Neuronal stem cell (in vitro differentiated cells): ENCODE measurements around the gene HOXA13.
A peak's percentile ranks its signal among the peaks of the same experiment; 100 is the strongest.

Experiments
- DNase-seq: peaks from one replicate; pipeline ENCODE4 v3.0.0-alpha.2; 2013; ENCODE audit warnings: low spot score
- H2AFZ ChIP-seq: one replicate; pipeline ENCODE4 v1.6.1; 2013; ENCODE audit warnings: mild to moderate bottlenecking, low read length, inconsistent platforms
- H2AK5ac ChIP-seq: 2 replicates; pipeline ENCODE4 v1.6.1; 2013; ENCODE audit warnings: low read depth, mild to moderate bottlenecking, inconsistent platforms, low read length, moderate library complexity, mixed read lengths
- H2BK120ac ChIP-seq: 2 replicates; pipeline ENCODE4 v1.6.1; 2013; ENCODE audit warnings: low read depth, mild to moderate bottlenecking, inconsistent platforms, low read length, moderate library complexity, mixed read lengths
- H2BK12ac ChIP-seq: one replicate; pipeline ENCODE4 v1.6.1; 2013; ENCODE audit warnings: low read length, inconsistent platforms
- H2BK15ac ChIP-seq: 2 replicates; pipeline ENCODE4 v1.6.1; 2013; ENCODE audit warnings: mild to moderate bottlenecking, low read length, inconsistent platforms, mixed read lengths
- H2BK5ac ChIP-seq: one replicate; pipeline ENCODE4 v1.6.1; 2013; ENCODE audit warnings: inconsistent platforms, mild to moderate bottlenecking, low read length, moderate library complexity
- H3K14ac ChIP-seq: one replicate; pipeline ENCODE4 v1.6.1; 2013; ENCODE audit warnings: low read length, inconsistent platforms
- H3K18ac ChIP-seq: 2 replicates; pipeline ENCODE4 v1.6.1; 2013; ENCODE audit warnings: low read length, inconsistent platforms
- H3K23ac ChIP-seq: 2 replicates; pipeline ENCODE4 v1.6.1; 2013; ENCODE audit warnings: low read depth, mild to moderate bottlenecking, mixed read lengths, low read length, inconsistent platforms; ENCODE audit not compliant: poor library complexity
- H3K27ac ChIP-seq: replicated peaks from 3 replicates; pipeline ENCODE4 v1.5.1; 2013; ENCODE audit warnings: low read length, inconsistent platforms
- H3K27me3 ChIP-seq, 3 experiments: 2 replicates each; pipeline ENCODE4 v1.6.1; 2013; ENCODE audit warnings: low read length in 3 of 3, mild to moderate bottlenecking in 2 of 3, inconsistent platforms in 1 of 3, low read depth in 1 of 3, mixed read lengths in 1 of 3, moderate library complexity in 1 of 3; ENCODE audit not compliant: control insufficient read depth in 3 of 3, insufficient read depth in 3 of 3
- H3K36me3 ChIP-seq, 2 donors: replicated peaks in 1 of 2; 2 replicates each; pipeline ENCODE4 v1.6.1; 2013; ENCODE audit warnings: low read length in 2 of 2; ENCODE audit not compliant: control insufficient read depth in 2 of 2, insufficient read depth in 2 of 2
- H3K4ac ChIP-seq: 2 replicates; pipeline ENCODE4 v1.6.1; 2013; ENCODE audit warnings: inconsistent platforms, mild to moderate bottlenecking, low read length, moderate library complexity
- H3K4me1 ChIP-seq, 2 donors: 1 replicate in 1 of 2; 2 replicates in 1 of 2; pipeline ENCODE4 v1.6.1; 2013; ENCODE audit warnings: low read length in 2 of 2, low read depth in 1 of 2; ENCODE audit not compliant: control insufficient read depth in 2 of 2, insufficient read depth in 1 of 2
- H3K4me2 ChIP-seq: one replicate; pipeline ENCODE4 v1.6.1; 2013; ENCODE audit warnings: mild to moderate bottlenecking, low read length, inconsistent platforms; ENCODE audit not compliant: insufficient read depth, poor library complexity, severe bottlenecking
- H3K4me3 ChIP-seq, 2 donors: 2 replicates each; pipeline ENCODE4 v1.5.1; 2013; ENCODE audit warnings: low read length in 2 of 2, mild to moderate bottlenecking in 2 of 2, inconsistent platforms in 1 of 2, moderate library complexity in 1 of 2
- H3K79me1 ChIP-seq: one replicate; pipeline ENCODE4 v1.6.1; 2013; ENCODE audit warnings: low read depth, mild to moderate bottlenecking, inconsistent platforms, low read length, moderate library complexity
- H3K9ac ChIP-seq: one replicate; pipeline ENCODE4 v1.6.1; 2013; ENCODE audit warnings: mild to moderate bottlenecking, low read depth, low read length, inconsistent platforms; ENCODE audit not compliant: poor library complexity
- H3K9me3 ChIP-seq, 2 donors: replicated peaks in 1 of 2; 2 replicates each; pipeline versions ENCODE3 to v1.6.1; 2013; ENCODE audit warnings: low read length in 2 of 2, mild to moderate bottlenecking in 2 of 2, inconsistent platforms in 1 of 2, low read depth in 1 of 2, mixed read lengths in 1 of 2, moderate library complexity in 1 of 2; ENCODE audit not compliant: control insufficient read depth in 2 of 2, insufficient read depth in 1 of 2
- H4K8ac ChIP-seq: one replicate; pipeline ENCODE4 v1.6.1; 2013; ENCODE audit warnings: low read depth, mild to moderate bottlenecking, inconsistent platforms, low read length, moderate library complexity
- H4K91ac ChIP-seq: one replicate; pipeline ENCODE4 v1.6.1; 2013; ENCODE audit warnings: low read length, low read depth, mild to moderate bottlenecking, inconsistent platforms; ENCODE audit not compliant: poor library complexity
- WGBS, 2 donors: extraction: QIAGEN DNeasy Blood & Tissue Kit; methylation state at CpG; one replicate each; pipeline ENCODE4 v1.1.7; 2013; ENCODE audit warnings: missing lambda C conversion rate in 2 of 2, mixed read lengths in 1 of 2; ENCODE audit not compliant: insufficient read length in 2 of 2, insufficient replicate concordance in 1 of 2; ENCODE audit errors: extremely low coverage in 2 of 2; 5-methylcytosine and 5-hydroxymethylcytosine counted together

Gene HOXA13

DNA sequence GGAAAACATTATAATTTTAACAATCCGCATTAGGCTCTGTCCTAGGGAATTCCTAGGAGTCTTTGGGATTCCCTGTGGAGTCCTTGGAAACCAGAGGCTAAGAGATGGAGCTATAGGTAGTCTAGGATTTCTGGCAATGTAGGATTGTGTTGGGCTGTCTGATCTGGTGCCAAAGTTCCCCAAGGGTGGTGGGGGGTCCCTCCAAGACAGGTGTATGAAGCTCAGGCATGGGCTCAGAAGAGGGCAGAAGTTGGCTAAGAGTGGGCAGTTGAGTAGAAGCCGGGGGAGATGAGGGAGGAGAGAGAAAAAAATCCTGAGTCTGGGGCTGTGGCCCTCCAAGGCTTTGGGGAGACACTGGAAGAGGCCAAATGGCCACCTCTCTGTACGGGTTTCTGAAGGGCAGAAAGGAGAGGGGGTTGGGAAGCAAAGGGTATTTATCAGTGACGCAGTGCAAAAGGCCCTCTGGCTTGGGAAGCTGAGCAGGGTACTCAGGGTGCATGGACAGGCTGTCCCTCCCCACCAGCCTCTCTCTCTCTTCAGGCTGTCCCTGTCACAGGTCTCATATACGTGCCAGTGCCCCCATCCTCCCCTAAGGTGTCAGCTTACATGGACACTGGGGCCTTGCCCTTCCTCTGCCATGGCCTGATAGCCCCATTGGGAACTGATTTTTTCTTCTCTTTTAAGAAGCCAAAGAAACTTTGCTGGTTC is 53.2 kb downstream of the HOXA13 start:
- H3K9ac ChIP-seq: no peak overlapping the region
- no peak overlapping the region for H2AK5ac ChIP-seq
- no peak overlapping the region for H4K8ac ChIP-seq
- no peak overlapping the region for H3K23ac ChIP-seq
- H3K18ac ChIP-seq: no peak overlapping the region
- H3K79me1 ChIP-seq: no peaks in the 10 kb centered on the region
- no peak overlapping the region for H4K91ac ChIP-seq
- peaks cover 72 to 99% (median 99%) of the 10 kb centered on the region in 3 experiments for H3K27me3 ChIP-seq
- peaks cover 3 to 26% of the 10 kb centered on the region in 2 donors for H3K9me3 ChIP-seq
- no peak overlapping the region for H2BK5ac ChIP-seq
- H3K27ac ChIP-seq: no peak overlapping the region
- peak overlapping the region; percentile 31 for H3K14ac ChIP-seq
- H3K4me2 ChIP-seq: no peak overlapping the region
- no CpG with 5 or more reads among the region's 5 CpGs for WGBS, 2 donors
- H2BK120ac ChIP-seq: no peak overlapping the region
- DNase-seq: no peak
- H2AFZ ChIP-seq: no peak overlapping the region
- H2BK15ac ChIP-seq: no peak overlapping the region
- no peak overlapping the region for H3K4ac ChIP-seq
- no peak overlapping the region for H3K4me3 ChIP-seq
- H3K36me3 ChIP-seq: no peaks in the 10 kb centered on the region
- H3K4me1 ChIP-seq: no peaks in the 10 kb centered on the region
- no peak overlapping the region for H2BK12ac ChIP-seq

GRCh38 chr7:27145914-27146412 is 53.9 kb downstream of the HOXA13 start:
- H2BK15ac ChIP-seq: no peak overlapping the region

DNA sequence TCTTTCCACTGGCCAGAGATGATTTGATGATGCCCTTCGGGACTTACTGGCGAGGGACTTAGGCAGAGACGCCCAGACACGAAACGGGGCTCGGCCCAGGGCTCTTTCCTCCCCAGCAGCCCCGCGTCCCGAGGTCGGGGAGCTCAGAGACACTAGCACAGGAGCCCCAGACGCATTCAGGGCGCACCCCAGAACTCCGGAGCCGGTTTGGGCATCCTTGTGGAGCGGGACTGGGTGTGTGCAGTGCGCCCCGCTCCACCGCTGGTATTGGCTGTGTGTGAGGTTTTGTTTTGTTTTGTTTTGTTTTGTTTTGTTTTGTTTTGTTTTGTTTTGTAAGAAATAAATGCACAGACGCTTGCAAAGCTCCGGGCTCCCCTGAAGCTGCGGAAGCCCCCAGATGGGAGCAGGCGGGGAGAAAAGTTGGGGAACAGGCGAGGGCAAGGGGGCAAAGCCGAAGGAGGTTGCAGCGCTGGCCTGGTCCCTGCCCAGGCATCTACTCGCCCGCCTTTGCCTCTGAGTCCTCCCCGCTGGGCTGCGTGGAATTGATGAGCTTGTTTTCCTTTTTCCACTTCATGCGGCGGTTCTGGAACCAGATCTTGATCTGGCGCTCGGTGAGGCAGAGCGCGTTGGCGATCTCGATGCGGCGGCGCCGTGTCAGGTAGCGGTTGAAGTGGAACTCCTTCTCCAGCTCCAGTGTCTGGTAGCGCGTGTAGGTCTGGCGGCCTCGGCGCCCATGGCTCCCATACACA is 54.6 kb downstream of the HOXA13 start:
- Histone ChIP-seq H4K91ac (no peak overlapping the region), H2BK120ac (no peak overlapping the region), H2AFZ (peak overlapping the region; percentile 29), H3K14ac (no peak overlapping the region), H3K27me3 (peaks cover 64 to 99% (median 99%) of the 10 kb centered on the region in 3 experiments), H3K4ac (no peak overlapping the region), H3K4me3 (no peak overlapping the region), H3K79me1 (no peaks in the 10 kb centered on the region), H3K9ac (no peak overlapping the region), H3K9me3 (peaks cover 3 to 23% of the 10 kb centered on the region in 2 donors), H2AK5ac (no peak overlapping the region), H3K27ac (no peak overlapping the region), H2BK12ac (no peak overlapping the region), H3K4me1 (no peaks in the 10 kb centered on the region), H2BK5ac (no peak overlapping the region), H3K23ac (peak overlapping the region; percentile 17), H2BK15ac (no peak overlapping the region), H3K18ac (peak overlapping the region; percentile 8), H4K8ac (peak overlapping the region; percentile 31), H3K4me2 (no peak overlapping the region), H3K36me3 (no peaks in the 10 kb centered on the region)
- no CpG with 5 or more reads among the region's 47 CpGs for WGBS, 2 donors
- no peak for DNase-seq

More at GRCh38 chr7:27145914-27146412, 53.9 kb downstream of the HOXA13 start:
- H3K36me3 ChIP-seq: no peaks in the 10 kb centered on the region
- H2BK5ac ChIP-seq: no peak overlapping the region
- H3K79me1 ChIP-seq: no peaks in the 10 kb centered on the region
- no peak overlapping the region for H3K18ac ChIP-seq
- H3K4me1 ChIP-seq: no peaks in the 10 kb centered on the region
- H3K27me3 ChIP-seq: peaks cover 67 to 99% (median 99%) of the 10 kb centered on the region in 3 experiments
- WGBS, 2 donors: no CpG with 5 or more reads among the region's 11 CpGs
- peak overlapping the region; percentile 17 for H3K23ac ChIP-seq
- H3K4ac ChIP-seq: no peak overlapping the region
- DNase-seq: no peak
- H2BK120ac ChIP-seq: no peak overlapping the region
- H2AFZ ChIP-seq: no peak overlapping the region
- H3K4me2 ChIP-seq: no peak overlapping the region
- peaks cover 3 to 21% of the 10 kb centered on the region in 2 donors for H3K9me3 ChIP-seq
- no peak overlapping the region for H3K14ac ChIP-seq
- H3K9ac ChIP-seq: no peak overlapping the region
- no peak overlapping the region for H4K91ac ChIP-seq
- no peak overlapping the region for H2BK12ac ChIP-seq
- no peak overlapping the region for H3K27ac ChIP-seq
- peak overlapping the region; percentile 31 for H4K8ac ChIP-seq
- no peak overlapping the region for H2AK5ac ChIP-seq
- no peak overlapping the region for H3K4me3 ChIP-seq

DNA sequence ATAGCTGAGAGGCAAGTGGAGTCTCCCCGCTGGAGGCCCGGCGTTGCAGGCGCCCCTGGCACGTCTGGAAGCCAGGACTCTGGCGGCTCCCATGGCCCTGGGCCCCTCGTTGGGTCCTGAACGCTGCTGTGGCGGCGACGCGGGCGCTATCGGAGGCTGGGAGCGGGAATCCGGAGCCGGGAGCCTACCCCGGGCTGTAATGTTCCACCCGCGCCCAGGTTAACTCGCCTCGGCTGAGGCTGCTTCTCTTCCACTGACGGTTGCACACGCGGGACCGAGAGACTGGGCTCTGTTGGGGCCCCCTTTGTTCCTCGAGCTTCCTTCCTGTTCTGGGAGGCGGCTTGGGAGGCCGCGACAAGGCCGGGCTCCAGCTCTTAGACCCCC is 55.1 kb downstream of the HOXA13 start:
- no peak overlapping the region for H2BK120ac ChIP-seq
- no CpG with 5 or more reads among the region's 31 CpGs for WGBS, 2 donors
- no peaks in the 10 kb centered on the region for H3K4me1 ChIP-seq

More for the DNA sequence above, 55.1 kb downstream of the HOXA13 start:
- Histone ChIP-seq H2BK12ac (no peak overlapping the region), H3K4me2 (no peak overlapping the region), H2AFZ (peak overlapping the region; percentile 29), H3K9me3 (peaks cover 3 to 20% of the 10 kb centered on the region in 2 donors), H3K79me1 (no peaks in the 10 kb centered on the region), H3K4ac (no peak overlapping the region), H3K9ac (no peak overlapping the region), H3K36me3 (no peaks in the 10 kb centered on the region), H3K18ac (no peak overlapping the region), H3K27ac (no peak overlapping the region), H3K27me3 (peaks cover 63 to 99% (median 99%) of the 10 kb centered on the region in 3 experiments), H2BK5ac (no peak overlapping the region), H4K91ac (no peak overlapping the region), H4K8ac (no peak overlapping the region), H3K23ac (no peak overlapping the region), H3K4me3 (no peak overlapping the region), H2AK5ac (no peak overlapping the region), H2BK15ac (no peak overlapping the region), H3K14ac (no peak overlapping the region)
- no peak for DNase-seq
